KBM-7 (cell line): ENCODE data around the gene STX16.
A peak's percentile ranks its signal among the peaks of the same experiment; 100 is the strongest.

Experiments used
- DNase-seq: peaks from one replicate; pipeline ENCODE4 v3.0.0-alpha.2; 2015
- in situ Hi-C: fragments of 300-500 bp; cut with MboI; formaldehyde crosslinking; loops from 2 replicates; pipeline ENCODE4 v1.14.3; 2020; ENCODE audit warnings: low sequenced_read_pairs, low pct_unique_long_range_greater_than_20kb, mixed read lengths

STX16 gene

GRCh38 chr20:58649288-58650180 is 1.5 kb upstream of the STX16 start:
- no peak for DNase-seq
- in situ Hi-C loops = no loop called here

- in situ Hi-C loops = no loop called here
- no peak for DNase-seq
Measured at GRCh38 chr20:58650181-58650775, 805 bp upstream of the STX16 start.

- no peak for DNase-seq
- in situ Hi-C loops = no loop called here
Measured at GRCh38 chr20:58651559-58651945, 469 bp downstream of the STX16 start.

GRCh38 chr20:58651946-58652605 is 993 bp downstream of the STX16 start:
- DNase-seq = peak; percentile 83
- in situ Hi-C loops = no loop called here

GRCh38 chr20:58652606-58653294 is 1.7 kb downstream of the STX16 start:
- in situ Hi-C loops = no loop called here
- DNase-seq = peak; percentile 23

- in situ Hi-C loops = no loop called here
- DNase-seq = no peak
Measured at GRCh38 chr20:58654337-58654736, 3.3 kb downstream of the STX16 start.

GRCh38 chr20:58655328-58656107 is 4.4 kb downstream of the STX16 start:
- in situ Hi-C loops = no loop called here
- no peak for DNase-seq

GRCh38 chr20:58656831-58657230 is 5.7 kb downstream of the STX16 start:
- in situ Hi-C loops = no loop called here
- no peak for DNase-seq

- DNase-seq = no peak
- in situ Hi-C loops = no loop called here
Measured at GRCh38 chr20:58657262-58657661, 6.2 kb downstream of the STX16 start.

GRCh38 chr20:58657986-58658385 is 6.9 kb downstream of the STX16 start:
- no peak for DNase-seq
- in situ Hi-C loops = no loop called here

- no peak for DNase-seq
- in situ Hi-C loops = no loop called here
Measured at GRCh38 chr20:58658760-58659159, 7.7 kb downstream of the STX16 start.

GRCh38 chr20:58659841-58660240 is 8.8 kb downstream of the STX16 start:
- peak; percentile 26 for DNase-seq
- in situ Hi-C loops = no loop called here

- DNase-seq = peak; percentile 64
- in situ Hi-C loops = no loop called here
Measured at GRCh38 chr20:58660855-58661597, 9.9 kb downstream of the STX16 start.

- in situ Hi-C loops = no loop called here
- no peak for DNase-seq
Measured at GRCh38 chr20:58661598-58662473, 10.8 kb downstream of the STX16 start.

GRCh38 chr20:58664331-58664730 is 13.2 kb downstream of the STX16 start:
- in situ Hi-C loops = no loop called here

GRCh38 chr20:58664883-58665282 is 13.8 kb downstream of the STX16 start:
- DNase-seq = no peak
- in situ Hi-C loops = no loop called here

More at GRCh38 chr20:58664331-58664730, 13.2 kb downstream of the STX16 start:
- DNase-seq = no peak

- no peak for DNase-seq
- in situ Hi-C loops = no loop called here
Measured at GRCh38 chr20:58665606-58666005, 14.5 kb downstream of the STX16 start.
